SKM-1 (cell line): Measurements from ENCODE around the gene ARHGEF4.

ENCODE experiments used
- DNase-seq: peaks from one replicate; lab custom pipeline; 2025; ENCODE audit not compliant: unreplicated experiment; lab: John Stamatoyannopoulos, UW

ARHGEF4 gene

DNA sequence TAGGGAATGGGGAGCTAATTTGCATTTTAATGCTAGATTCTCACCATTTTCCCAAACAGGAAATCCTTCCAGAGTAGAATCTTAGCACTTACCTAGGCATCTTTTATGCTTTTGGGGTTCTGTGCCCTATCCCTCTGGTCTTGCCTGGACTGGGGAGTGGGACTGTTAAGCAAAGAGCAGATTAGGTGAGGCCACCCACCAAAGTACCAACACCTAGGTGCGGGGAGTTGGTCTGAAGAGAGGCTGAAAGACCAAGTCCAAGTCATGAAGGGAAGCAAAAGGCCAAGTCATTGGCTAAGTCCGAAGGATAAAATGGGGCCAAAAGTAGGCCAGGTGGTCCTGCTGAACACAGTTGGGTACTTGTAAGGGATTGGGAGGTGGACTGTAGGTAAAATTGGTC lies 169.8 kb downstream of the ARHGEF4 start:
- DNase-seq, result no peak

DNA sequence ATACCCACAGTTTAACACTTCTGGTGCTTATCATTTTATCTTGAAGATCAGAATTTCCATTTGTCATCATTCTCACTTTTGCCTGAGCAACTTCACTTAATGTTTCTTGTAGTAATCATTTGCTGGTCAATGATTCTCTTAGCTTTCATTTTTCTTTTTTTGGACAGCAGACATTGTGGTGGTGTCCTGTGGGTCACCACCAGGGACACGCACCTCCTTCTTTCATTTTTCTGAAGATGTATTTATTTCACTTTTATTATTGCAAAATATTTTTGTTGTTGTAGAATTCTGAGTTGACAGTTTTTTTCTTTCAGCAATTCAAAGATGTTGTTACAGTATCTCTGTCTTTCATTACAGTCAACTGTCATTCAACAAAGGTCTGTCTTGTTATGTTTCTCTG lies 172.3 kb downstream of the ARHGEF4 start:
- DNase-seq, result no peak

DNA sequence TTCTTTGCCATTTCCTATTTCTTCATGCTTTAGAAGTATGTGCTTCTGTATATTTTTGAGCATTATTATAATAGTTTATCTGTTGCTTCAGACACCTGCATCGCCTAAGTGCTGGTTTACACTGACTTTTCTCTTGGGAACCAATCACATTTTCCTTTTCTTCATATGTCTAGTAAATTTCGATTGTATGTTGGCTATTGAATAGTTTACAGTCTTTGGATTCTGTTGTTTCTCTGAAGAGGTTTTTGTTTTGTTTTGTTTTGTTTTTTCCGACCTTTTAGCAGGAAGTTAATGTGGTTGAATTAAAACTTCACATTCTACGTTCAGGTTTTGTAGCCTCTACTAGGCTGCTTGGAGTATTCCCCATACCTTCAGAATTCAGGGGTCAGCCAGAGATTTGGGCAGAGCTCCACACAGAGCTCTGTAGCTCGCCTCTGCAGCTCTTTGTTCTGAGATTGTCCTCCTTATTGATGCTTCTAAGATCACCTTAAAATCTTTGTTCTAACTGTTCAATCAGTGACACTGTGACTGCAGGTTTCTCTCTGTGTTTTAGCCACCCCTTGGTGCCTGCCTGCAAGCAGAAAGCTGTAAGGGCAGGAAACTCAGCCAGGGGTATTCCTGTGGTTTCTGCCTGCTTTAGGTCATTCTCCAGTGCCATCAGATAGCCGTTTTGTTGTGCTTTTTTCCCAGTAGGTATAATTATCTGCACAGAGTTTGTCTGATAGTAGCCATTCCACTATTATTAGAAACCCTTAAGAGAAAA lies 173.2 kb downstream of the ARHGEF4 start:
- DNase-seq, result no peak

DNA sequence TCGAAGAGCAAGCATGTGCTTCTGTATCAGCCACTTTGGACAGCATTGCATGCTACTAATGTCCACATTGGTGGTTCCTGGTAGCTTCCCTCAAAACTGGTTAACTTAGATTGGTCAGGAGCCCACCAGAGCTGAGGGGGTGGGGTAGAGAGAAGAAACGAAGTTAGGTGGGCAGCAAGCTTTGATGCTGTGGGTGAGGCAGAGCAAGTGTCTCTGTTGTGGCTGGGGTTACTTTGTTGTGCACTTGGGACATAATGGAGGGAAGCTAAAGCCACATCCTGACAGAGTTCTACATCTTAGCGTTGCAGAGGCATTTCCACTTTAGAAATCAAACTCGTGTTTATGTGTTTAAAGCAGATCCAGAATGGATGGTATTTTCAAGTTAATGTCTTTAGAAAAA lies 173.9 kb downstream of the ARHGEF4 start:
- DNase-seq, result no peak

DNA sequence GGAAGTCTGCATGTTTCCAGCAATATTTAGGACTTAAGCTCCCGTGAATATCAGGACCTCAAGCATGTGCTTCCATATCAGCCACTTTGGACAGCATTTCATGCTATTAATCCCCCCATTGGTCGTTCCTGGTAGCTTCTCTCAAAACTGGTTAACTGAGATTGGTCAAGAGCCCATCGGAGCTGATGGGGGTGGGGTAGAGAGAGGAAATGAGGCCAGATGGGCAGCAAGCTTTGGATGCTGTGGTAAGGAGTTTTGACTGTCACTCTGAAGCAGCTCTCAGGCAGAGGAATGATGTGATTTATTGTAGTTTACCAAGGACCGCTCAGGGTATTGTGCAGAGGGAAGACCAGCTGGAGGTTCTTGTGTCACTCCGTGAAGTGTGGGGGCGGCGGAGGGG lies 174.8 kb downstream of the ARHGEF4 start:
- no peak for DNase-seq

DNA sequence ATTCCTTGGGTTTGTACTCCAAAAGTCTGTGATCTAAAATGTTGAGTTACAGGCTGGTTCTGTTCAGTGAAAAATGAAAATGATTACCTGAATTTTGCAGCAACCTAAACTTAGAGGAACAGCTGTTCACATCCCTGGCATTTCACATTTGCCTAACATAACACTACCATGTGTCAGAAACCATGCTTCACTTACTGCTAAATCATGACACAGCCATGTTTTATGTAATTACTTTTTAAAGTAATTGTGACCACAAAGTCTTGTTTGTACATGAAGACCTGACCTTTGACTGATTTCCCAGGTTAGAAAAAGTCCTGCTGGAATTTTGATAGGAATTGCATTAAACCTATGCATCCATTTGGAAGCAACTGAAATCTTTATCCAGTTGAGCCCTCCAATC lies 177.4 kb downstream of the ARHGEF4 start:
- DNase-seq, result no peak

DNA sequence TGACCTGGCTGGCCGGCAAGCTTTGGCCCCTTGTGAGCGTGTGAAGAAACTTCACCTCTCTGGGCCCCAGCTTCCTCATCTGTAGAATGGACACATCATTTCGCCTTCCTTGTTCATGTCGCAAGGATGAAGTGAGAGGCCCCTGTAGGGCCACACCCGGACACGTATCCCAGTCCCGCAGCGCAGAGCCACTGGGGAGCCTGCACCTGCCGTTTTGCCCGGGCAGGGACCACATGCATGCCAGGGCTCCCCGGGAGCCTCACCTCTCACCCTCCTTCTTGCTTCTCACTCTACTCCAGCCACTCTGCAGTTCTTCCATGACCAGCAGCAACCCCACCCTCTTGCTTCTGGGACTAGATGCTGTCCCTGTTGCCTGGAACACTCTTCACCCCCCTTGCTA lies 179.1 kb downstream of the ARHGEF4 start:
- DNase-seq, result no peak

DNA sequence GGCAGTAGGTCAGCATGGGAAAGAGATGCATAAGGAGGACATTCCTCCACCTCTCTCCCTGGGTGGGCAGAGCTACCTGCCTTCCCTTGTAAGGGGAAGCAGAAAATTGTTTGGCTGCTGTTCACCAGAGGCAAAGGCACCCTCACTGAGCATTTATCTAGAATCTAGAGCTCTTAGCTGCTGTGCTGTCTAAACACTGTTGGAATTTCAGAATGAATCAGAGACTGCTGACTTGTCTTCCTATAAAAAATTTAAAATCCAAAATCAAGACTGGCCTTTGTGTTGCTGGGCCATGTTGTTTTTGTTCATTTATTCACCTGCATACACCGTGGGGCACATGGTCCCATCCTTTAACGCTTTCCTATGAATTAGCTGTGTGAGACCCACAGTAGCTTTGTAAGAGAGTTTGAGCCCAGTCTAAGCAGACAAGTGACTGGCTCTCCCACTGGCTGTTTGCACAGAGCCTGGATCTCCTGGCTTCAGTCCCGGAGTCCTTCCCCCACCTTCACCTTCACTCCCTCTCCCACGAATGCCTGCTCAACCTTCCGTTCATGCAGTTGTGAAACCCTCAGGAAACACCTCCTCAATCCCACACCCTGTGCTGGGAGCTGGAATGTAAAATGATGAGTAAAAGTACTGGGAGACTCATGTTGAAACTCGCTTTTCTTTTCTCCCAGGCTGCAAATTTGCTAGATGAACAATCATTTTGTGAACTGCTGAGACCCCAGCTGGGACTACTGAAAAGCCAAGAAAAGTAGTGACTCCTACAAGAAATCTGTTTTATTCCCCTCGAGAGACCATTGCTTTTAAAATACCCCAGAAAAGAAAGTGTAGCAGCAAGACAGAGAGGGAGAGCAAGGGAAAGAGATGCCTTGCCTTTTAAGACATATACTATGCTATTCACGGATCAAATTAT lies 180.4 kb downstream of the ARHGEF4 start:
- DNase-seq, result no peak

DNA sequence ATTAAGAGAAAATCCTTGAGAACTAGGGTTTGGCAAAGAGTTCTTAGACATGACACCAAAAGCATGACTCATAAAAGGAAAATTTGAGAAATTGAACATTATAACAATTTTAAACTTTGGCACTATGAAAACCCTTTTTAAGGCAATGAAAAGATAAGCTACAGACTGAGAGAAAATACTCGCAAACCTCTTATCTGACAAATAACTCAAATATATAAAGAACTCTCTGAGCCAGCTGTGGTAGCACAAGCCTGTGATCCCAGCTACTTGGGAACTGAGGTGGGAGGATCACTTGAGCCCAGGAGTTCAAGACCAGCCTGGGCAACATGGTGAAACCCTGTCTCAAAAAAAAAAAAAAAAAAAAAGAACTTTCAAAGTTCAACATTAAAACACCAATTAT lies 186.0 kb downstream of the ARHGEF4 start:
- DNase-seq, result no peak

DNA sequence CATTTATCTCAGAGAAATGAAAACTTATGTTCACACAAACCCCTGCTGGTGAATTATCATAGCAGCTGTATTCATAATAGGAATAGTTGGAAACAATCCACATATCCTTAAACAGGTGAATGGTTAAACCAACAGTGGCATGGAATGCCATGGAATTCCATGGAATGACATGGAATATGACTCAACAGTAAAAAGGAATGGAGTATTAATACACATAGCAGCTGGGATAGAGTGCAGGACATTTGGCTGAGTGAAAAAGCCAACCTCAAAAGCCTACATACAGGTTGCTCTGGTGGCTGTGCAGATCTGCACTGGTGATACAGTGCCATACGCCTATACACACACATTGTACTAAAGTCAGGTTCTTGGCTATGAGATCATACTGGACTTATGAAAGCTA lies 187.0 kb downstream of the ARHGEF4 start:
- no peak for DNase-seq

DNA sequence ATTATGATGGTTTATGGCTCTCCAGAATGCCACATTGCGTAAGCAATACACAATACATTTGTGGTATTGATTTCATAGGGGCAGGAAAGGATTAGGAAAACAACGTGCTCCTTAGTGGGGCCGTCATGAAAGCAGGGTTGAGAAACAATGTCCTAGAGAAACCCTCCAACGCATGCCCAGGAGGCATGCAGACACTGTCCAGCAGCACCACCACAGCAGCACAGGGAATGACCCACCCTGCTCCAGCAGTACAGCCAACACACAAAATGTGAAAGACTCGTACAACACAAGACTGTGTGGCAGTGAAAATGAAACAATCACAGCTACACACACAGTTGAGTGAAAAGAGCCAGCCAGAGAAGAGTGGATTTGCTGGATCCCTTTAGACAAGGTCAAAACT lies 190.2 kb downstream of the ARHGEF4 start:
- no peak for DNase-seq

DNA sequence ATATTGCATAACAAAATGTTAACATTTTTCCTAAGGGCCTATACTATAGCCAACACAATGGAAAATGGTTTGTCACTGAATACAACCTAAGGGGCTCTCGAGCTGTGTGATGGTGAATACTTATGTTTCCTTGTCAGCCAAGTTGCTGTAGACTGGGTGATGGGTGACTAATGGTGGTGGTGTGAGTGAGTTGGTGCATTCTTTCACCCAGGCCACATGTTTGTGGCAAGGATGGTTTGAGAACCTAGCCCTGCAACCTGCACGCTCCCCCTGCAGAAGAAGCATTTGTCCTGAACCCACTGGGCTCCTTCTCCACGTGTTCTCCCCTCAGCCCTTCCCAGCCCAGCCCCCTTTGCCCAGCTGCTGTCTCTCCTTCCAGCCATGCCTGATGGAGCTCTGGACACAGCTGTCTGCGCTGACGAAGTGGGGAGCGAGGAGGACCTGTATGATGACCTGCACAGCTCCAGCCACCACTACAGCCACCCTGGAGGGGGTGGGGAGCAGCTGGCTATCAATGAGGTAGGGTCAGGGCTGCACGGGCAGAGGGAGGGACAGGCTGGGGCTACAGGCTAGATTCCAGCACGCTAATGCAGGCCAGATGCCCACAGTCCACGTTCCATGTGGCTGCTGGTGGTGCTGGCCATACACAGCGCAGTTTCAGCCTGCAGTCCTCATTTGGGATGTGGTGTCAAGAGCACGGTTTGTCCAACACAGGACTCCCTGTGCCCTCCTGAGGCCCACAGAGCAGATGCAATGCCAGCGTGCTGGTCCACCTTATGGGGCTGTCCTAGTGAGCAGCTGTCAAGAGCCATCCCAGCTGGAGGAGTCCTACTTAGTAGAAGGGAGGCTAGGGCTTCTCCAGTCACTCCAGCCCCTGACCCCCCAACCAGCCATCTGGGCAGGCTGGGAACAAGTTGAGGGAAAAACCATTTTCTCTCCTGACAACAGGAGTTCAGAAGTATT lies 191.1 kb downstream of the ARHGEF4 start:
- DNase-seq, result no peak

DNA sequence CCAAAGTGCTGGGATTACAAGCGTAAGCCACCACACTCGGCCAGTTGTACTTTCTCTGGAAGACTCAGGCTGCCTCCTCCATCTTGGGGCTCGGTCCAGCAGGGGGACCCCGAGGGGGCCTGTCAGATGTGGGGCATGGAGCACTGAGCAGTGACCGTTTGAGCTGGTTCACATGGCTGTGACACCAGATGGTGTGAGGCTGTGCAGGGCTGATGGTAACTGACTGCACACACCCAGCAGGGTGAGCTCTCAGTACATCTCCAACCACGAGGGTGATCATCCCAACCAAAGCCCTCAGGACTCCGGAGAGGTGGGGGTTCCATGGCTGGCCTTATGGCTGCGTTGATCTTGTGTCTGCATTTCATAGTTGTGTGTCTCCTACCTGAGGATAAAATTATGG lies 193.1 kb downstream of the ARHGEF4 start:
- no peak for DNase-seq

DNA sequence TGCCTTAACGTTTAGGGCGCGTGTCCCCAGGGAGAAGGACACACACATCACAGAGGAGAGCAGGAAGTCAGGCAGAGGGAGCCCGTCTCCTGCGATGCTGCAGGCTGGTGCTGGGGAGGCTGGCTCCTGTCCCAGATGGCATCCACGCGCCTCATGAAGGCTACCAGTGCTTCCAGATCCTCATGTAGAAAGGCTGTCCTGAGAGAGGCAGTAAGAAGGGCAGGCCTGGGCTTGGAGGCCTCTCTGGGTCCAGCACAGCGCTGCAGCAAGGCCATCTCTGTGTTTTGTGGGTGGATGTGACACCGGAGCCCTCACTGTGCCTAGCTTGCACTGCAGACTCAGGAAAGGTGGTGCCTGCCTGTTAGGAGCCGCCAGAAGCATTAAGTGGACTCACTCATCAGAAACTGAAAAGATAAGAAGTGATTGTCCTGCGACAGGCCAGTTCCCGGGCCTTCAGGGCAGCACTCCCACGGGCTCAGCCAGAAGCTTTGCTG lies 193.8 kb downstream of the ARHGEF4 start:
- no peak for DNase-seq

DNA sequence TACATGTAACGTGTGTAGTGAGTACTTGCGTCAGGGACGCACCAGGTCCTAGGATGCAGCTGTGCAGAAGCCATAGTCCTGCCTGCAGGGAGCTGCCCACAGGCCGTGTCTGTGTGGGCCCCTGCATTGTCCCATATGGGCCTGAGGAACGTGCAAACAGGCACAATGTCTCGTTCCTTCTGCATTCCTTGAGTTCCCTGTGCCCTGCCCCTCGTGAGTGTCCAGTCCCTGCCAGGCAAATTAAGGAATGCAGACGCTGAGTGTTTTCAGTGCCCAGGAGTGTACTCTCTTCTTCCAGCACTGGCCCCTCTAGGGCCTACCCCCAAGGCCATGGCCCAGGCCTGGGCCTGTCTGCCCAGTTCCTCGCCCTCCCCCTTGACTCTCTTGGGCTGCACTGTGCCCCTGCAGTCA lies 194.7 kb downstream of the ARHGEF4 start:
- DNase-seq, result no peak

DNA sequence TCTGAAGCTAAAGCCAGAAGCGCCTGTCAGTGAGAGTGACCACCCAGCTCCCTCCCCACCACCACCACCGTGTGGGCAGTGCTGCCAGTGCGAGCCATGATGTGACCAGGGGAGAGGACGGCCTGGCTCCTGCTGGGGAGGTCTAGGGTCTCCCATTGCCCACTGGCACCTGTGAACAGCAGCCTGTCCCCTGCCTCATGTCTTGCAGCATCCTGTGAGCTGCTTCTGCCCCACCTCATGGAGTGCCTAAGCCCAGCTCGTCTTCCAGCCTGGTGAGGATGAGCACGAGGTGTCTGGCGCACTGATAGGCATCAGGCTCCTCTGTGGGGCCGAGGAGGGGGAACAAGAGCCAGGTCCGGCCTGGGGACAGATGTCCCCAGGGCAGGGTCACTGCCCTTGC lies 195.2 kb downstream of the ARHGEF4 start:
- DNase-seq, result no peak

DNA sequence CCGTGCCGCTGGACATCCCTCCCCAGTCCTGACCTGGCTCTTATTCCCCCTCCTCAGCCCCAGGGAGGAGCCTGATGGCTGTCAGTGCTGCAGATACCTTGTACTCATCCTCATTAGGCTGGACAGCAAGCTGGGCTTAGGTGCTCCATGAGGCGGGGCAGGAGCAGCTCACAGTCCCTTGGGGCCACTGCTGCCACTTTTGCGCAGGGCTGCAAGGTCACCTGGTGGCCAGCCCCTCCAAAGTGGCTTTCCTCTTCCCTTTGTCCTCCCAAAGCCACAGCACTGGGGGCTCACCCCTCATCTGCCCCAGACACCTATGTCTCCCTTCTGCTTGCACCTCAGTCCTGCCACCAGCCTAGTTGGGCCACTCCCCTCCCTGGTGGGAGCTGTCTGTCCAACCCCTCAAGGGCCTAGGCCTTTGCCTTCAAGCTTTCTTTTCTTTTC lies 195.7 kb downstream of the ARHGEF4 start:
- DNase-seq, result no peak

DNA sequence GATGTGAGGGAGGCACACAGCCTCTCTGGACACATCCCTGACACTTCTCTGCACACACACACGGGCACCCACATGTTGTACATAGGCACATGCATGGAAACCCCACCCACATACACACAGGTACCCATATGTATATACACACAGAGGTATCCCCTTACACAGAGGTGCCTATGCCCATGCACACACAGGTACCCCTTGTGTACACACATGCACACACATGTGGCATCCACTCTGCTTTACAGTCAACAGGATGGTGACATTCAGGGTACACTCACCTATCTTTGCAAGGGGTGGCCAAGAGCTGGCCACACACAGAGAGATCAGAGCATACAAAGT lies 197.0 kb downstream of the ARHGEF4 start:
- no peak for DNase-seq

DNA sequence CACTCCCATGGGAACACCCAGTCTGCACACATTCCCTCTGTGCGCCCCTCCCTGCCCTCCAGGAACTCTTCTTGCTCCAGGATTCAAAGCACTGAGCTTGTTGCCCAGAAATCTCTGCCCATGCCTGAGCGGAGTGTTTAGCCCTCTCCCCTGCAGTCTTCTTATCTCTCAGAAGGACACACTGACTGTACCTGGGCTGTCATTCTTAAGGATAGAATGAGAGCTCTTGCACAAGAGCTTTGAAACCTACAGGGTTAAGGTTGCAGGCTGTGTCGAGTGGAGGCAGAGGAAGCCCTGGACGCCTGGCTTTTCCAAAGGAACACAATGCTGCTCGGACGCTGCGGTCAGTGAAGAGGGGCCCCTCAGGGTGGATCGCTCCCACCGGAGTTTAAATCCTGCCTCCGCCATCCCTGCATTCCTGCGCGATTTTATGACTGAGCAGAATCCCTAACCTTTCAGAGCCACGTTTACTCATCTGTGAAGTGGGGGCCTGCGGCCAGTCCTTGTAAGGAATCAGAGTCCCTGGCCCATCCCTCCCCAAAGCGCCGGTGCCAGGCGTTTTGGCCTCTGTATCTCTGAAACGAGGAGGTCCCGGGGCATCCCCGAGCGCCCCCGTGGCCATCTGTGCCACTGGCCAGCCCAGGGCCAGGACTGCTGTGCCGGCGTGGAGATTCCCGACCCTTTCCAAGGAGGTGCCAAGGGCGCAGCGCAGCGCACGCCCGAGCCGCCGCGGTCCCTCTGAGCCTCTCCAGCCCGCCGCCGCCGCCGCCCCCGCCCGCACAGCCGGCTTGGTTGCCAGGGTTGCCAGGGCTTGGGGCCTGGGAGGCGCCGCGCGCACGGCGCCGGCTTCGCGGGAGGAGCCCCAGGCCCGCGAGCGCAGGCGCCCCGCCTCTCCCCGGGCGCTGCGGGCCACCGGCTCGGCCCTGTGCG lies 197.7 kb downstream of the ARHGEF4 start:
- no peak for DNase-seq
